ENCODE measurements around the gene RGS5. TPM values are rescaled to one million over a fixed set of nuclear protein-coding genes. Genes with fewer than 3 reads are reported as not detected.

The RGS5 gene
- total RNA-seq, 1 experiment from 2014 or later = 4.6 TPM

- no peak overlapping the region for H3K9ac ChIP-seq (ENCODE audit: low read length)
- peak; percentile 78 for ATAC-seq
- BruUV-seq (replicated peaks) = no TSS peak
- H3K4me1 ChIP-seq (ENCODE audit: control insufficient read depth in 1 of 2, insufficient read depth in 2 of 2, low read length in 2 of 2) = peaks cover 14 to 23% of the 10 kb centered on the region in 2 experiments
- intact Hi-C loops (cut with micrococcal nuclease) = no loop called here
- no peak overlapping the region for H3K4me3 ChIP-seq (replicated peaks in 1 of 2; ENCODE audit: low read depth in 1 of 2, low read length in 2 of 2)
- H2AFZ ChIP-seq (ENCODE audit: low read depth, low read length, poor library complexity, severe bottlenecking) = no peak overlapping the region
- H3K4me2 ChIP-seq (ENCODE audit: low read length) = peak overlapping the region; percentile 46
- no peaks in the 10 kb centered on the region for H3K9me2 ChIP-seq (ENCODE audit: insufficient read depth)
- H4K20me1 ChIP-seq (ENCODE audit: insufficient read depth) = no peaks in the 10 kb centered on the region
- DNase-seq (ENCODE audit: low read depth, low spot score) = peak; percentile 43
- no peaks in the 10 kb centered on the region for H3K79me2 ChIP-seq (ENCODE audit: insufficient read depth, low read length)
- no peaks in the 10 kb centered on the region for H3K9me3 ChIP-seq (ENCODE audit: control insufficient read depth in 1 of 2, insufficient read depth in 1 of 2, low read depth in 1 of 2, low read length in 2 of 2)
- CTCF ChIA-PET = interaction anchor here (2.2 kb wide), 1 partner anchor 314 kb away, joined by 6 read pairs; no protein-coding TSS in a partner anchor
- peak overlapping the region; percentile 2; the same call in 1 of the 2 replicates for H3K27ac ChIP-seq (ENCODE audit: low read depth, low read length)
- TF ChIP-seq ZBTB33 (IDR thresholded peaks at IDR 0.05; ENCODE audit: extremely low read depth, insufficient replicate concordance, low read length) (no peak), RAD21 (IDR thresholded peaks at IDR 0.05; ENCODE audit: low read depth) (no peak), SIN3A (IDR thresholded peaks at IDR 0.05; ENCODE audit: low read depth) (0 out of 2 replicates have a peak, but pooled peaks have one; percentile 45), SRF (IDR thresholded peaks at IDR 0.05; ENCODE audit: low read depth) (no peak), CTCF (IDR thresholded peaks at IDR 0.05 in 2 of 3, conservative IDR thresholded peaks at IDR 0.05 in 1 of 3; ENCODE audit: borderline replicate concordance in 1 of 3, insufficient read depth in 1 of 3, low read depth in 2 of 3, low read length in 2 of 3) (no peak), JUND (IDR thresholded peaks at IDR 0.05) (peak; percentile 57), CBX3 (IDR thresholded peaks at IDR 0.05; ENCODE audit: low read depth) (peak; percentile 28; the same call in 1 of the 2 replicates), ELF1 (IDR thresholded peaks at IDR 0.05; ENCODE audit: borderline replicate concordance, low read depth) (no peak), ZFX (IDR thresholded peaks at IDR 0.05) (no peak), CEBPB (IDR thresholded peaks at IDR 0.05; ENCODE audit: low read depth) (no peak), SP1 (IDR thresholded peaks at IDR 0.05; ENCODE audit: low read depth) (0 out of 2 replicates have a peak, but pooled peaks have one; percentile 43), FOSL1 (IDR thresholded peaks at IDR 0.05; ENCODE audit: low read depth) (peak; percentile 69), TCF7L2 (IDR thresholded peaks at IDR 0.05; ENCODE audit: borderline replicate concordance, extremely low read depth, insufficient read depth, insufficient read length) (no peak), POLR2AphosphoS5 (IDR thresholded peaks at IDR 0.05; ENCODE audit: low read depth, low read length) (no peak), ATF3 (IDR thresholded peaks at IDR 0.05) (no peak)
- POLR2A ChIA-PET = no interaction called here
- H3K36me3 ChIP-seq (ENCODE audit: control insufficient read depth in 1 of 2, insufficient read depth in 2 of 2, low read length in 2 of 2) = no peaks in the 10 kb centered on the region
- RAD21 ChIA-PET (ENCODE audit: low non-redundant PET in 1 of 2, low total read pairs in 2 of 2, uncharacterized antibody in 2 of 2, unreplicated experiment in 2 of 2) = no interaction called here
- no peaks in the 10 kb centered on the region for H3K27me3 ChIP-seq (ENCODE audit: insufficient read depth, low read length)
Measured at GRCh38 chr1:163168053-163168452, 34.7 kb downstream of the RGS5 start.

Measured in HCT116 (cell line).